B cell (primary cell): ENCODE results near the gene PPP2R5B. TPM values are rescaled to one million over a fixed set of nuclear protein-coding genes. Genes with fewer than 3 reads are reported as not detected.
A peak's percentile ranks its signal among the peaks of the same experiment; 100 is the strongest.

ENCODE experiments used
- ATAC-seq: fragments of 200-7000 bp; cut with Tn5 transposase; one replicate; pipeline ENCODE4 v1.10.0; 2021; ENCODE audit warnings: low read depth, mild to moderate bottlenecking, moderate number of reproducible peaks, moderate library complexity
- CTCF ChIA-PET: fragments of 350-600 bp; sonication (Branson Sonifier 250); formaldehyde crosslinking; loops from one replicate; lab custom pipeline; 2021; ENCODE audit warnings: antibody characterized with exemption, inconsistent platforms; lab: Charles Lee
- POLR2A ChIA-PET: fragments of 350-600 bp; sonication (Branson Sonifier 250); formaldehyde crosslinking; loops from one replicate; lab custom pipeline; 2021; ENCODE audit warnings: antibody characterized with exemption; lab: Charles Lee
- DNase-seq: peaks from one replicate; pipeline ENCODE4 v3.0.0; 2013
- H2AFZ ChIP-seq: 2 replicates; pipeline ENCODE4 v1.6.1; 2012; ENCODE audit warnings: mild to moderate bottlenecking, low read depth, low read length; ENCODE audit not compliant: insufficient read depth, poor library complexity, severe bottlenecking
- H3K27ac ChIP-seq, 2 donors: 1 replicate in 1 of 2; 2 replicates in 1 of 2; pipeline ENCODE4 v1.5.1; 2012 to 2013; ENCODE audit warnings: low read length in 2 of 2, mild to moderate bottlenecking in 2 of 2, moderate library complexity in 1 of 2
- H3K27me3 ChIP-seq, 4 experiments: fragments of 200-600 bp in 1 of 4; sonication (generic) in 1 of 4; replicated peaks in 1 of 4; 1 replicate in 2 of 4; 2 replicates in 2 of 4; pipeline versions ENCODE4 v1.6.1 to v1.7.0; 2013 to 2016; ENCODE audit warnings: low read length in 3 of 4, mild to moderate bottlenecking in 2 of 4, mixed read lengths in 1 of 4, moderate library complexity in 1 of 4; ENCODE audit not compliant: insufficient read depth in 4 of 4, control insufficient read depth in 3 of 4; ENCODE audit errors: control extremely low read depth in 1 of 4
- H3K36me3 ChIP-seq, 2 experiments: replicated peaks in 1 of 2; 1 replicate in 1 of 2; 2 replicates in 1 of 2; pipeline versions ENCODE4 v1.6.1 to v1.7.1; 2013; ENCODE audit warnings: low read length in 1 of 2; ENCODE audit not compliant: insufficient read depth in 2 of 2, control insufficient read depth in 1 of 2; ENCODE audit errors: control extremely low read depth in 1 of 2, extremely low read depth in 1 of 2
- H3K4me1 ChIP-seq, 2 donors: fragments of 200-600 bp in 1 of 2; sonication (generic) in 1 of 2; 1 replicate in 1 of 2; 2 replicates in 1 of 2; pipeline versions ENCODE4 v1.5.1 to v1.6.1; 2013 to 2017; ENCODE audit warnings: low read length in 2 of 2; ENCODE audit not compliant: control insufficient read depth in 2 of 2, insufficient read depth in 2 of 2
- H3K4me2 ChIP-seq: replicated peaks from 2 replicates; pipeline ENCODE3; 2012; ENCODE audit warnings: mild to moderate bottlenecking, low read depth, low read length; ENCODE audit not compliant: poor library complexity, severe bottlenecking
- H3K4me3 ChIP-seq, 5 experiments: fragments of 200-600 bp in 1 of 5; sonication (generic) in 1 of 5; 1 replicate in 3 of 5; 2 replicates in 2 of 5; pipeline versions ENCODE4 v1.5.1 to v1.7.0; 2011 to 2016; ENCODE audit warnings: low read length in 4 of 5, mild to moderate bottlenecking in 4 of 5, low read depth in 2 of 5, control low read depth in 1 of 5, moderate library complexity in 1 of 5; ENCODE audit not compliant: insufficient read depth in 1 of 5; ENCODE audit errors: control extremely low read depth in 1 of 5, extremely low read depth in 1 of 5
- H3K79me2 ChIP-seq: fragments of 200-600 bp; sonication (generic); one replicate; pipeline ENCODE4 v1.6.0; 2016; ENCODE audit warnings: low read length; ENCODE audit not compliant: control insufficient read depth, insufficient read depth
- H3K9ac ChIP-seq: fragments of 200-600 bp; sonication (generic); 2 replicates; pipeline ENCODE4 v1.6.1; 2017; ENCODE audit warnings: mild to moderate bottlenecking, low read length, moderate library complexity
- H3K9me3 ChIP-seq, 3 donors: one replicate each; pipeline versions ENCODE4 v1.6.1 to v1.7.1; 2013; ENCODE audit warnings: low read length in 2 of 3; ENCODE audit not compliant: control insufficient read depth in 2 of 3, insufficient read depth in 1 of 3; ENCODE audit errors: control extremely low read depth in 1 of 3
- H4K20me1 ChIP-seq: 2 replicates; pipeline ENCODE4 v1.6.0; 2012; ENCODE audit warnings: mild to moderate bottlenecking, low read length; ENCODE audit not compliant: insufficient read depth, control insufficient read depth, poor library complexity, severe bottlenecking
- H3K27ac Mint-ChIP-seq: one replicate; pipeline ENCODE4 v1.8.0; 2021; ENCODE audit warnings: mixed read lengths
- H3K27me3 Mint-ChIP-seq: one replicate; pipeline ENCODE4 v1.8.0; 2021; ENCODE audit warnings: mixed read lengths
- H3K4me1 Mint-ChIP-seq: one replicate; pipeline ENCODE4 v1.8.0; 2021; ENCODE audit warnings: mixed read lengths
- H3K4me3 Mint-ChIP-seq: one replicate; pipeline ENCODE4 v1.8.0; 2021; ENCODE audit warnings: mixed read lengths
- H3K9me3 Mint-ChIP-seq: one replicate; pipeline ENCODE4 v1.8.0; 2022; ENCODE audit warnings: mixed read lengths; ENCODE audit not compliant: insufficient read depth
- EZH2 ChIP-seq: IDR thresholded peaks from 2 replicates; pipeline ENCODE4 v1.6.1; 2012; ENCODE audit warnings: borderline replicate concordance, low read depth, mild to moderate bottlenecking, moderate library complexity, low read length; ENCODE audit not compliant: insufficient read depth, poor library complexity, severe bottlenecking
- WGBS: methylation state at CpG from one replicate; pipeline ENCODE4 v1.1.5; 2013; ENCODE audit warnings: missing lambda C conversion rate; ENCODE audit not compliant: insufficient coverage; 5-methylcytosine and 5-hydroxymethylcytosine counted together
- intact Hi-C: fragments of 100-400 bp; cut with micrococcal nuclease; formaldehyde crosslinking; loops from one replicate; pipeline ENCODE4 v1.10.0; 2022
- polyA plus RNA-seq: library from polyadenylated mRNA; depleted of rRNA; stranded (reverse); fragments of >200 nt; gene quantifications from 2 replicates; pipeline ENCODE4 v1.2.3, GENCODE V29; 2012
- total RNA-seq, 2 donors: library from RNA; stranded (reverse); fragments of 120-200 nt in 1 of 2; gene quantifications; 1 replicate in 1 of 2; 2 replicates in 1 of 2; pipeline versions ENCODE4 v1.2.3 to v1.2.4, GENCODE V29; 2013 to 2022
- TF ChIP-seq, protein P1 (sequence below): fragments of 200-600 bp; IDR thresholded peaks from one replicate; pipeline ENCODE4 v1.8.0; 2022; ENCODE audit warnings: antibody characterized with exemption, mild to moderate bottlenecking

Gene PPP2R5B
- total and polyA plus RNA-seq, 2 donors (not counting 1 experiment from before 2014, with no cell fraction given): 22.6 to 30.5 TPM

GRCh38 chr11:64888406-64888728, 36.1 kb upstream of the PPP2R5B start:
- peak overlapping the region; percentile 88 for H3K27ac Mint-ChIP-seq
- POLR2A ChIA-PET: interaction anchor here (0.6 to 5.0 kb wide), 9 partner anchors 10 to 1032 kb away, joined by 3 to 43 read pairs (median 4); partner anchors contain the start of genes EHD1 and ZNHIT2
- Histone ChIP-seq H3K27ac (peak overlapping the region; percentile 43 to 56), H3K4me3 (peak overlapping the region in 4 of 5 experiments; percentile 14 to 50 (median 42)), H3K4me2 (peak overlapping the region; percentile 83), H3K79me2 (peaks cover 11% of the 10 kb centered on the region), H3K27me3 (no peaks in the 10 kb centered on the region), H3K36me3 (no peaks in the 10 kb centered on the region), H3K4me1 (peaks cover 29 to 38% of the 10 kb centered on the region in 2 donors), H2AFZ (peak overlapping the region; percentile 84), H3K9me3 (no peaks in the 10 kb centered on the region), H4K20me1 (no peaks in the 10 kb centered on the region), H3K9ac (peak overlapping the region; percentile 61)
- CTCF ChIA-PET: interaction anchor here (0.6 to 30.2 kb wide), 12 partner anchors 13 to 126 kb away, joined by 3 to 1254 read pairs (median 5); partner anchors contain the start of genes ARL2, ATG2A, CDC42BPG and EHD1
- H3K4me1 Mint-ChIP-seq: peaks cover 34% of the 10 kb centered on the region
- 80% methylated on average over 8 of the region's 8 CpGs for WGBS
- intact Hi-C loops: loop anchor here (1.0 to 2.0 kb wide), 3 partner anchors 8 to 78 kb away; partner anchors contain the start of gene MEN1
- H3K4me3 Mint-ChIP-seq: peak overlapping the region; percentile 84
- DNase-seq (no peak), ATAC-seq (no peak)
- no peaks in the 10 kb centered on the region for H3K27me3 Mint-ChIP-seq
- H3K9me3 Mint-ChIP-seq: no peaks in the 10 kb centered on the region
- TF ChIP-seq EZH2: no peak

GRCh38 chr11:64888729-64889511, 35.6 kb upstream of the PPP2R5B start:
- peaks cover 36% of the 10 kb centered on the region for H3K4me1 Mint-ChIP-seq
- Histone ChIP-seq H3K9ac (no peak overlapping the region), H4K20me1 (no peaks in the 10 kb centered on the region), H3K4me1 (peaks cover 35 to 43% of the 10 kb centered on the region in 2 donors), H3K79me2 (peaks cover 11% of the 10 kb centered on the region), H3K4me2 (peak overlapping the region; percentile 83), H3K36me3 (no peaks in the 10 kb centered on the region), H2AFZ (no peak overlapping the region), H3K4me3 (no peak overlapping the region), H3K27ac (no peak overlapping the region), H3K27me3 (no peaks in the 10 kb centered on the region), H3K9me3 (no peaks in the 10 kb centered on the region)
- no peak overlapping the region for H3K4me3 Mint-ChIP-seq
- DNase-seq: no peak
- intact Hi-C loops: loop anchor here (1.0 to 2.0 kb wide), 3 partner anchors 9 to 78 kb away; partner anchors contain the start of gene MEN1
- ChIA-PET CTCF (interaction anchor here (0.9 to 30.2 kb wide), 6 partner anchors 13 to 125 kb away, joined by 3 to 1254 read pairs (median 8); partner anchors contain the start of genes ARL2, CDC42BPG and EHD1), POLR2A (interaction anchor here (0.6 to 5.0 kb wide), 5 partner anchors 11 to 1055 kb away, joined by 4 to 43 read pairs (median 7); partner anchors contain the start of gene EHD1)
- no peaks in the 10 kb centered on the region for H3K9me3 Mint-ChIP-seq
- H3K27me3 Mint-ChIP-seq: no peaks in the 10 kb centered on the region
- ATAC-seq: no peak
- no peak for TF ChIP-seq EZH2
- TF ChIP-seq, protein P1, sequence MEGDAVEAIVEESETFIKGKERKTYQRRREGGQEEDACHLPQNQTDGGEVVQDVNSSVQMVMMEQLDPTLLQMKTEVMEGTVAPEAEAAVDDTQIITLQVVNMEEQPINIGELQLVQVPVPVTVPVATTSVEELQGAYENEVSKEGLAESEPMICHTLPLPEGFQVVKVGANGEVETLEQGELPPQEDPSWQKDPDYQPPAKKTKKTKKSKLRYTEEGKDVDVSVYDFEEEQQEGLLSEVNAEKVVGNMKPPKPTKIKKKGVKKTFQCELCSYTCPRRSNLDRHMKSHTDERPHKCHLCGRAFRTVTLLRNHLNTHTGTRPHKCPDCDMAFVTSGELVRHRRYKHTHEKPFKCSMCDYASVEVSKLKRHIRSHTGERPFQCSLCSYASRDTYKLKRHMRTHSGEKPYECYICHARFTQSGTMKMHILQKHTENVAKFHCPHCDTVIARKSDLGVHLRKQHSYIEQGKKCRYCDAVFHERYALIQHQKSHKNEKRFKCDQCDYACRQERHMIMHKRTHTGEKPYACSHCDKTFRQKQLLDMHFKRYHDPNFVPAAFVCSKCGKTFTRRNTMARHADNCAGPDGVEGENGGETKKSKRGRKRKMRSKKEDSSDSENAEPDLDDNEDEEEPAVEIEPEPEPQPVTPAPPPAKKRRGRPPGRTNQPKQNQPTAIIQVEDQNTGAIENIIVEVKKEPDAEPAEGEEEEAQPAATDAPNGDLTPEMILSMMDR: no peak
- H3K27ac Mint-ChIP-seq: peak overlapping the region; percentile 41
- 82% methylated on average over 9 of the region's 9 CpGs for WGBS
